Endothelial cell of umbilical vein (primary cell): ENCODE data around the gene CAMK2B. TPM values are rescaled to one million over a fixed set of nuclear protein-coding genes. Genes with fewer than 3 reads are reported as not detected.

Source experiments
- BruUV-seq: library from RNA; stranded (reverse); fragments of 400-500 nt; replicated peaks from 2 replicates; lab custom pipeline; 2021; lab: Mats Ljungman, UMichigan
- CTCF ChIA-PET: fragments of 300-600, 350-600 bp; sonication (Branson Sonifier 250); formaldehyde crosslinking; loops from one replicate; lab custom pipeline; 2021; ENCODE audit warnings: antibody characterized with exemption, inconsistent platforms; lab: Charles Lee
- POLR2A ChIA-PET: fragments of 300-600, 350-600 bp; sonication (Branson Sonifier 250); formaldehyde crosslinking; loops from one replicate; lab custom pipeline; 2021; ENCODE audit warnings: antibody characterized with exemption, inconsistent platforms; lab: Charles Lee
- DNase-seq: peaks from one replicate; pipeline ENCODE4 v3.0.0-alpha.2; 2011; ENCODE audit warnings: low read depth, low spot score
- FAIRE-seq: peaks from 2 replicates; lab custom pipeline; 2011; peaks lifted over from hg19 to GRCh38; lab: Jason Lieb, UNC
- H2AFZ ChIP-seq: 2 replicates; pipeline ENCODE4 v1.6.0; 2012; ENCODE audit warnings: low read depth, low read length, control low read depth, inconsistent platforms
- H3K27ac ChIP-seq: 2 replicates; pipeline ENCODE4 v1.5.1; 2011; ENCODE audit warnings: low read depth, mild to moderate bottlenecking, control low read depth, low read length, moderate library complexity; ENCODE audit not compliant: insufficient read depth
- H3K27me3 ChIP-seq, 2 experiments: 2 replicates each; pipeline versions ENCODE4 v1.6.0 to v1.6.1; 2011; ENCODE audit warnings: low read length in 2 of 2, mixed read lengths in 1 of 2; ENCODE audit not compliant: control insufficient read depth in 2 of 2, insufficient read depth in 2 of 2
- H3K36me3 ChIP-seq, 2 experiments: 2 replicates in 1 of 2; 3 replicates in 1 of 2; pipeline ENCODE4 v1.5.1; 2011; ENCODE audit warnings: low read length in 2 of 2, mild to moderate bottlenecking in 1 of 2, moderate library complexity in 1 of 2; ENCODE audit not compliant: control insufficient read depth in 2 of 2, insufficient read depth in 2 of 2; ENCODE audit errors: extremely low read depth in 1 of 2
- H3K4me1 ChIP-seq: 3 replicates; pipeline ENCODE4 v1.5.1; 2011; ENCODE audit warnings: mild to moderate bottlenecking, low read length; ENCODE audit not compliant: control insufficient read depth, insufficient read depth; ENCODE audit errors: extremely low read depth
- H3K4me2 ChIP-seq: 2 replicates; pipeline ENCODE4 v1.6.1; 2011; ENCODE audit warnings: low read length, control low read depth, mixed read lengths; ENCODE audit not compliant: insufficient read depth
- H3K4me3 ChIP-seq, 3 experiments: fragments of 200-600 bp in 1 of 3; sonication (generic), shearing (Covaris generic) in 1 of 3; replicated peaks in 1 of 3; 2 replicates each; pipeline ENCODE4 v1.5.1; 2011 to 2016; ENCODE audit warnings: control low read depth in 3 of 3, low read length in 3 of 3, mild to moderate bottlenecking in 2 of 3, inconsistent platforms in 1 of 3, low read depth in 1 of 3, moderate library complexity in 1 of 3; ENCODE audit not compliant: insufficient read depth in 1 of 3
- H3K79me2 ChIP-seq: 2 replicates; pipeline ENCODE4 v1.6.0; 2012; ENCODE audit warnings: low read length, inconsistent platforms; ENCODE audit not compliant: control insufficient read depth, insufficient read depth
- H3K9ac ChIP-seq: replicated peaks from 2 replicates; pipeline ENCODE3; 2011; ENCODE audit warnings: low read length, control low read depth; ENCODE audit not compliant: insufficient read depth; ENCODE audit errors: extremely low read depth
- H3K9me1 ChIP-seq: replicated peaks from 3 replicates; pipeline ENCODE4 v1.6.0; 2011; ENCODE audit warnings: mild to moderate bottlenecking, low read length; ENCODE audit not compliant: control insufficient read depth, insufficient read depth; ENCODE audit errors: extremely low read depth
- H3K9me3 ChIP-seq: replicated peaks from 2 replicates; pipeline ENCODE4 v1.5.1; 2012; ENCODE audit warnings: low read length, inconsistent platforms; ENCODE audit not compliant: control insufficient read depth, insufficient read depth
- H4K20me1 ChIP-seq: replicated peaks from 2 replicates; pipeline ENCODE3; 2011; ENCODE audit warnings: mild to moderate bottlenecking, low read length; ENCODE audit not compliant: control insufficient read depth, insufficient read depth; ENCODE audit errors: extremely low read depth
- EZH2 ChIP-seq: IDR thresholded peaks from 2 replicates; pipeline ENCODE4 v1.6.1; 2012; ENCODE audit warnings: borderline replicate concordance, low read depth, mild to moderate bottlenecking, moderate library complexity, low read length, inconsistent platforms; ENCODE audit not compliant: severe bottlenecking
- FOS ChIP-seq: IDR thresholded peaks from 2 replicates; pipeline ENCODE4 v1.6.1; 2011; ENCODE audit warnings: mild to moderate bottlenecking, low read length, moderate library complexity, borderline replicate concordance; ENCODE audit not compliant: insufficient read depth
- GATA2 ChIP-seq: IDR thresholded peaks from 2 replicates; pipeline ENCODE4 v1.7.0; 2011; ENCODE audit warnings: low read depth, mild to moderate bottlenecking, moderate library complexity, mixed read lengths, low read length; ENCODE audit not compliant: insufficient read length, insufficient read depth
- JUN ChIP-seq: IDR thresholded peaks from 2 replicates; pipeline ENCODE4 v1.6.1; 2011; ENCODE audit warnings: borderline replicate concordance, low read depth; ENCODE audit not compliant: insufficient read length, insufficient read depth
- MYC ChIP-seq: IDR thresholded peaks from one replicate; pipeline ENCODE4 v1.6.1; 2011; ENCODE audit warnings: mild to moderate bottlenecking, low read depth, low read length
- POLR2A ChIP-seq: IDR thresholded peaks from 2 replicates; pipeline ENCODE4 v1.6.1; 2012; ENCODE audit warnings: low read depth, mild to moderate bottlenecking, control low read depth, low read length
- POLR2AphosphoS5 ChIP-seq: IDR thresholded peaks from 2 replicates; pipeline ENCODE4 v1.6.1; 2012; ENCODE audit warnings: low read depth, mild to moderate bottlenecking, control low read depth, low read length, moderate library complexity; ENCODE audit not compliant: insufficient read depth
- dilution Hi-C: fragments of 300-500 bp; cut with MboI; formaldehyde crosslinking; loops from one replicate; pipeline ENCODE4 v1.15.0; 2019; ENCODE audit warnings: low sequenced_read_pairs; ENCODE audit not compliant: extremely low pct_ligation_motif_present
- intact Hi-C: fragments of 100-400 bp; cut with micrococcal nuclease; formaldehyde crosslinking; loops from one replicate; pipeline ENCODE4 v1.10.0; 2022
- polyA plus RNA-seq, 4 experiments: library from polyadenylated mRNA; depleted of rRNA in 3 of 4; stranded (reverse) in 3 of 4; unstranded in 1 of 4; fragments of >200 nt; gene quantifications; 2 replicates each; pipeline versions ENCODE4 v1.2.1 to v1.2.3, GENCODE V29; 2011 to 2012; ENCODE audit warnings: missing spikeins in 1 of 4
- total RNA-seq: library from RNA; stranded (reverse); gene quantifications from 2 replicates; pipeline ENCODE4 v1.2.3, GENCODE V29; 2021
- TF ChIP-seq, protein P1 (sequence below): IDR thresholded peaks from 2 replicates; pipeline ENCODE4 v1.6.1; 2011; ENCODE audit not compliant: insufficient read depth, insufficient read length
- TF ChIP-seq, protein P2 (sequence below), 2 donors: IDR thresholded peaks; 1 replicate in 1 of 2; 2 replicates in 1 of 2; pipeline ENCODE4 v1.5.1; 2011; ENCODE audit warnings: low read length in 2 of 2, mild to moderate bottlenecking in 2 of 2, moderate library complexity in 2 of 2, control low read depth in 1 of 2, inconsistent platforms in 1 of 2, low read depth in 1 of 2; ENCODE audit not compliant: insufficient read depth in 1 of 2; ENCODE audit errors: extremely low read depth in 1 of 2

The CAMK2B gene
- total and polyA plus RNA-seq, 2 donors (not counting 3 experiments of a cell fraction or from before 2014, with no cell fraction given) = 0.57 to 1.6 TPM

DNA sequence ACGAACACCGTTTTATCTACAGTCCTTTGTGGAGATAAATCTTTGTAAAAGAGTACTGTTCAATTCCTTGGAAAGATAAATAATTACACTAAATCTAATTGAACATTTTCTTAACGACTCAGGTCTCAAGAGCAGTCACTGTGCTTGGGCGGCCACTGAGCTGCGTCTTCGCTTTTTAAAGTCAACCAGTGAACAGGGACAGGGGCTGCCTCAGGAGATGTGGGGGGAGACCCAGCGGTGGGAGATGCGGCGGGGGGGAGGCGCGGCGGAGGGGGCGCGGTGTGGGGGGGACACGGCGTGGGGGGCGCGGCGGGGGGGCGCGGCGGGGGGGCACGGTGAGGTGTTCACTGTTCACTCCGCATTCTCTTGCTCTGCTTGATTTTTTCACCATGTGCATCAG is 39.8 kb downstream of the CAMK2B start:
- ChIA-PET POLR2A (no interaction called here), CTCF (interaction anchor here (1.2 kb wide), 1 partner anchor 11 kb away, joined by 3 read pairs; no protein-coding TSS in a partner anchor)
- H3K9me1 ChIP-seq = no peaks in the 10 kb centered on the region
- H3K9me3 ChIP-seq = no peaks in the 10 kb centered on the region
- dilution Hi-C loops = no loop called here
- no peak overlapping the region for H3K27ac ChIP-seq
- DNase-seq = no peak
- no peaks in the 10 kb centered on the region for H4K20me1 ChIP-seq
- H2AFZ ChIP-seq = no peak overlapping the region
- no peak overlapping the region for H3K9ac ChIP-seq
- H3K4me2 ChIP-seq = no peak overlapping the region
- FAIRE-seq = no peak
- H3K4me3 ChIP-seq = no peak overlapping the region
- TF ChIP-seq FOS (no peak), POLR2A (no peak), GATA2 (no peak), MYC (no peak), EZH2 (no peak), JUN (no peak), POLR2AphosphoS5 (no peak)
- TF ChIP-seq, protein P1, sequence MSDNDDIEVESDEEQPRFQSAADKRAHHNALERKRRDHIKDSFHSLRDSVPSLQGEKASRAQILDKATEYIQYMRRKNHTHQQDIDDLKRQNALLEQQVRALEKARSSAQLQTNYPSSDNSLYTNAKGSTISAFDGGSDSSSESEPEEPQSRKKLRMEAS = no peak
- TF ChIP-seq, protein P2, sequence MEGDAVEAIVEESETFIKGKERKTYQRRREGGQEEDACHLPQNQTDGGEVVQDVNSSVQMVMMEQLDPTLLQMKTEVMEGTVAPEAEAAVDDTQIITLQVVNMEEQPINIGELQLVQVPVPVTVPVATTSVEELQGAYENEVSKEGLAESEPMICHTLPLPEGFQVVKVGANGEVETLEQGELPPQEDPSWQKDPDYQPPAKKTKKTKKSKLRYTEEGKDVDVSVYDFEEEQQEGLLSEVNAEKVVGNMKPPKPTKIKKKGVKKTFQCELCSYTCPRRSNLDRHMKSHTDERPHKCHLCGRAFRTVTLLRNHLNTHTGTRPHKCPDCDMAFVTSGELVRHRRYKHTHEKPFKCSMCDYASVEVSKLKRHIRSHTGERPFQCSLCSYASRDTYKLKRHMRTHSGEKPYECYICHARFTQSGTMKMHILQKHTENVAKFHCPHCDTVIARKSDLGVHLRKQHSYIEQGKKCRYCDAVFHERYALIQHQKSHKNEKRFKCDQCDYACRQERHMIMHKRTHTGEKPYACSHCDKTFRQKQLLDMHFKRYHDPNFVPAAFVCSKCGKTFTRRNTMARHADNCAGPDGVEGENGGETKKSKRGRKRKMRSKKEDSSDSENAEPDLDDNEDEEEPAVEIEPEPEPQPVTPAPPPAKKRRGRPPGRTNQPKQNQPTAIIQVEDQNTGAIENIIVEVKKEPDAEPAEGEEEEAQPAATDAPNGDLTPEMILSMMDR (IDR thresholded peaks at IDR 0.05; ENCODE audit: extremely low read depth in 1 of 2, insufficient read depth in 1 of 2, low read depth in 1 of 2, low read length in 2 of 2) = no peak
- H3K79me2 ChIP-seq = no peaks in the 10 kb centered on the region
- no TSS peak for BruUV-seq
- intact Hi-C loops = no loop called here
- no peaks in the 10 kb centered on the region for H3K4me1 ChIP-seq
- H3K36me3 ChIP-seq = no peaks in the 10 kb centered on the region
- H3K27me3 ChIP-seq = no peaks in the 10 kb centered on the region
